HG03558 (cell line): ENCODE measurements around the gene CPSF6.
"Not testable (repeated sequence)": the region's sequence is repeated elsewhere in the genome, so short reads cannot be mapped to it uniquely, and the experiment has no call there.

Experiments used
- ATAC-seq: cut with Tn5 transposase; IDR thresholded peaks from one replicate; pipeline ENCODE4 v1.9.1; 2021; ENCODE audit warnings: moderate number of reproducible peaks; ENCODE audit not compliant: unreplicated experiment; ENCODE audit errors: extremely low read depth

Gene CPSF6

DNA sequence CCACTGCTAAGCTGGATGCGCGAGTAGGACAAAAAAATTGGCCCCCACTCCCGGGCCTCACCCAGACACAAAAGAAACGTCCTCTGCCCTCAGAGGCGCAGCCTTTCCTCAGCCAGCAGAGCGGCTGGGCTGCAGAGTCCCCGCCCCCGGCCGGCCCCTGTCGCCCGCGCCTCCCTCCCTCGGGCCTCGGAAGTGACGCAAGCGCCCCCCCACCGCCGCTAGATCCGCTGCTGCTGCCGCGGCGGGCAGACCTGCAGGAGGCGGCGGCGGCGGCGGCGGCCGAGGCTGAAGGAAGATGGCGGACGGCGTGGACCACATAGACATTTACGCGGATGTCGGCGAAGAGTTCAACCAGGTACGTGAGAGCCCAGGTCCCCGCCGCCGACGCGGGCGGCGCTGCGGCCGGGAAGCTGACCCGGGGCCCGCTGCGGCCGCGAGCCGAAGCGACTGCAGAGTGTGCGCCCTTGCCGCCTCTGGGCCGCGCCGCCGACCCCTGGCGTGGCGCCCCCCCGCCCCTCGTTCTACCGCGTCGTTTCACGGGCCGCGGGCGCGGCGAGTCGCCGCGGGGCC, at the start of gene CPSF6:
CPSF6 (plus strand) TSS at position 218 of the 570 bp plus-strand sequence; CDS start at position 296, 78 bp downstream.
- ATAC-seq: peak; percentile 75

DNA sequence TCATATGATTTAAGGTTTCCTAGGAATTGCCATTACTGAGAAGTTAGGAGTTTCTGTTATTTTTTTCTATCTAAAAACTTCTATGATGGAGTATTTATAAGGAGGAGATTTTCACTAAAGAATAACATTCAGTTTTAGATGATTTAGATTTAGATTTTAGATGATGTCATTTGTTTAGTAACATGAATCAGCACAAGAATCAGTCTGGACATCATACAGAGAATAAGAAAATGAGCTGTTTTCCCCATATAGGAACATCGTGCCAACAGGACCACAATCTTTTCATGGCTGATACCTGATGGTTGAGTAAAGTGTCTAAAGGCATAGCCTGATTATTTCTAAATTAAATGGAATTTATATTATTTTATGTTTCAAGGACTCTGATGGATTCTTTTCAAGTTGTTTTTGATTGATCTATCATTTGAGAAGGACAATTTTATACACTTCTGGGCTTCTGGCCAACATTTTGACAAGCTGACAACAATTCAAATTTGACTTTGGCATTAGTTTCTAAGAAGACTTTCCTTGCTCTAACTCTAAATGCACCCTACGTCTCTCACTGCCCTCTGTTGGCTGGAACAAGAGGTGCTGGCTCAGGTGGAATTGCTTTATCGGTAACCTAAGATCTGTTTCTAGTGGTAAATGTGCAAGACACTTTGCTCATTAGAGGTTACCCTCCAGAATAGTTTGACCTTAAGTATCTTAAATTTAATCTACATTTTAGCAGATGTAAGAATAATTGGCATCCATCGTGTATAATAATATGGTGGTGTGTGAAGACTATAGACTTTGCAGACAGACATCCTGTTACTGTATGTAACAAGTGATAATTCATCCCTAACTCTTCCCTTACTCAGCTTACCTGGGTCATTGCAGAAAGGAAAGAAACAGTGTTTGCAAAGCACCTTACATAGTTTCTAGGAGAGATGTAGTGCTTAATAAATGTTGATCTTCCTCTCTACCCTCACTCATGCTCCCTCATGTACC, 42.8 kb upstream of the CPSF6 start:
- ATAC-seq: no peak

GRCh38 chr12:69199976-69200375, 39.4 kb upstream of the CPSF6 start:
- ATAC-seq: not testable (repeated sequence)

DNA sequence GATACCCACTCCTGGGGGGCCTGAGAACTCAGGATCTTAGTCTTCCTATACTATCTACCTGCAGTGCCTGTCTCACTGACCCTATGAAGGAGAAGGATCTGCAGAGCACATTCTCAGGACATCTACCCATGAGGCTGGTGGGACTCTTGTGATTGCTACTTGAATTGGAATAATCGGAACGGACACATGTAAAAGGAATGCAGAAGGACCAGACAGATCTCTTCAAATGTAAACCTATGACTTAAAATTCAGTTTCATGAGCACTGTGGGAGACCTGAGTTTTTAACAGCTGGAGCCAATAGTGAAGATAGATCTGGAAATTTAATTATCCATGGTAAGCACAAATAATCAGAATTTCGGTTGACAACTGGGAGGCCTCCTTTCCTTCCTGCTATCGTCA, 35.2 kb upstream of the CPSF6 start:
- ATAC-seq: no peak

GRCh38 chr12:69210661-69211060, 28.7 kb upstream of the CPSF6 start:
- no peak for ATAC-seq

DNA sequence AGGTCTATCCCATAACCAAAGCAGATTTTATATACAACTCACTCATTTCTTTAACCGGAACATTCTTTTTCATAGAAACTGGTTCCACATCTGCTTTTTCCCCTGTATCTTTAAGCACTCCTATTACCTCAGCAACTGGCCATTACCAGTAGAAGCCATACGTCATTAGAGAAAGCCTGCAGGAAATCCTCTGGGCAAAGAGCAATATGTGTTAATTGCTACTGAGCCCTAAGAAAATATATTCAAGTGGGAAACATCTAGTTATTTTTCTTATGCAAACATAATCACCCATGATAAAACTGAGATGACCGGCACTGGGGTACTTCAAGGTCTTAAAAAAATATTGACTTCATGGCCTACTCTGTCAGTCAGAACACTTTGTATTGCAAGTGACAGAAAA, 28.2 kb upstream of the CPSF6 start:
- ATAC-seq: no peak

DNA sequence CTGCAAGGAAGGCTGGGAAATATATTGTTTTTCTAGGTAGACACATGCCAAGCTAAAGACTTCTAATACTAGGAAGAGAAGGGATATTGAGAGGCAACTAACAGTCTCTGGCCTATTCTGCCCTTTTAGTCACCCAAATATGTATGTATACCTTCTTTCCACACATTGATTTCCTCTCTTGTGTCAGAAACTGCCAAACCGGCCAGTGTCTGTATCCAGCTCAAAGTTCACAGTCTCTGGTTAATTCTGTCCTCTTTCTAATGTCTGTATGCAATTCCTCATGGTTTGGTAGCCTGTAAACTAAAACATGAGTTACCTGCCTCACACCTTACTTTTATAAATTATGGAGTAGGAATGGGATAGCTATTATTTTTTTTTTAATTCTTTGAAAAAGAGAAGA, 25.2 kb upstream of the CPSF6 start:
- no peak for ATAC-seq

GRCh38 chr12:69225251-69225910, 14.0 kb upstream of the CPSF6 start:
- no peak for ATAC-seq

GRCh38 chr12:69231479-69231878, 7.9 kb upstream of the CPSF6 start:
- ATAC-seq: no peak

GRCh38 chr12:69238589-69239351, 599 bp upstream of the CPSF6 start:
- ATAC-seq: peak; percentile 1

- peak; percentile 1 for ATAC-seq
These were observed 707 bp downstream of the CPSF6 start for GRCh38 chr12:69239922-69240630.

DNA sequence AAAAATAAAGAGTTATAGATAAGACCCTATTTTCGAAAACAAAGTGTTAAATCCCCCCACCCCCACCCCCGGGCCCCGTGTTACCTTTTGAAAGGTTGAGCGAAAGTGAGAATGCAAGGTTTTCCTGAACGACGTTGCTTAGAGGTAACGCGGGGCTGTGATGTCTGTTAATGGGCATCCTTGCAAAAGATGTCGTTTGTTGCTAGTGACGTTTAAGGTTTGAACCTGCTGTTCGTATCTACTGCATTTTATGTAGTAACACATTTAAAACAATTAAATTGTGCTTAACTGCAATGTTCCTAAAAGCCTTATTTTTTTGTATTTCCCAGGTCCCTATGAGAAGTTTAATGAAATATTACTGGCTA, 1.2 kb downstream of the CPSF6 start:
- ATAC-seq: no peak

- ATAC-seq: no peak
These were observed 2.2 kb downstream of the CPSF6 start for GRCh38 chr12:69241438-69242092.

- ATAC-seq: no peak
These were observed 4.0 kb downstream of the CPSF6 start for GRCh38 chr12:69243099-69244084.

DNA sequence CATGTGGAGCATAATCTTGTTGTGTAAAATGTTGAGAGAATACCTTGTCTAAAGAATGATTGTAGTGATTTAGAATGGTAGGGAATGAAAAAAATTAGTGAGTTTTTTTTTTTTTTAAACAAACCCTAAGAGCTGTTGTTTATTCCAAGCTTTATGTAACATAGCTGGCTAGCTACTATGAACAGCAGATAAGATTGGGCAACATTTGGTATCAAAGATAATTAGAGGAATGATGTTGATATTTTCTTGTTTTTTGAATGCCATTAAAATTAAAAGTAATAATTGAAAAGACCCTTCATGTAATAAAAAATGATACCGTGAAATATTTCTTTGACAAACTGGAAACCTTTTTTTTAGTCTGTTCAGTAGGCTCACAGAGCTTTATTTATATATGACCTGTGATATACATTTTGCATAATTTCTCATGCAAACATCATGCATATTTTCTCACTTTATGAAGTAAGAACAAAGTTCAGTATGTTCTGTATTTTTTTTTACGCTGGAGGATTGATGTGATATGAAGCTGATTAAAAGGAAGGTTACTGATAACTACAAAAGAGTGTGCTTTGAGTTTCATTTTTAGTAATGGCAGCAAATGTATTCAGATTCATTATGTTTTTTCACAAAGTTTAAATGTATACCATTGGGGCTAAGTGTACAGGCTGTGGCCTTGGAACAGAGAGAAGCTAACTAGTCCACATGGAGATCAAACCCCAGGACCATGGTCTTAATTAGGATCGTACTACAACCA, 8.1 kb downstream of the CPSF6 start:
- ATAC-seq: no peak

- ATAC-seq: no peak
These were observed 12.7 kb downstream of the CPSF6 start for GRCh38 chr12:69252033-69252432.

- ATAC-seq: peak; percentile 70
These were observed 14.7 kb downstream of the CPSF6 start for GRCh38 chr12:69254046-69254445.
